GM19043 (cell line): Measurements from ENCODE around the gene FAM180A.

Source experiments
- ATAC-seq: cut with Tn5 transposase; IDR thresholded peaks from one replicate; pipeline ENCODE4 v1.9.1; 2021; ENCODE audit warnings: low read depth; ENCODE audit not compliant: unreplicated experiment

Gene FAM180A

GRCh38 chr7:135772639-135773222 is 24.1 kb upstream of the FAM180A start:
- ATAC-seq: no peak

DNA sequence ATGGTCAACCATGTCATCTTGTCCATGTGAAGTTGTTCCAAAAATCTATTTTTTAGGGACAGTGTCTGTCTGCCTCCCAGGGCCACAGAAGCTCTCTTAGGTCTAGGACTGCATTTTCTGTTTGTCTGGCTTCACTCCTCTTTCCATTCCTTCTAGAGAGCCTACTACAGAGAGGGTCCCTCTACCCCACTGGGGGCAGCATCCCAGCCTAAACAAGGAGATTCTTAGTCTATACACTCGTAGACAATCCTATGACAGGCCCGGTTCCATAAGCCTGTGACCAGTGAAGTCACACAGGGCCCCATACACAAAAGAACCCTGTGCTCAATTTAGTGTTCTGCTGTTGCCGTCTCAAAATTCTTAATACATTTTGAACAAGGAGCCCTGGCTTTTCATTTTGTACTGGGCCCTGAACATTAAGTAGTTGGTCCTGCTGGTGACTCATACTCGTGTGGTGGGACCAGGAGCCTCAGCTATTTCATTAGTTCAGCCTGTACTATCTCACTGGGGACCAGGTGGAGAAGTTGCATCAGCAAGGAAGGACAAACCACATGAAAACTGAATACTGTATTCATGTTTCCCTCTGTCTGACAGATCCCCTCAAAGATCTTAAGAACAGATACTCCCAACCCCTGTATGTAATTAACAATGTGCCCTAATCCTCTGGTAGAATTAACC is 23.5 kb upstream of the FAM180A start:
- ATAC-seq: no peak

GRCh38 chr7:135771051-135771450 is 22.4 kb upstream of the FAM180A start:
- no peak for ATAC-seq

- ATAC-seq: no peak
Observed at GRCh38 chr7:135770139-135770710, 21.6 kb upstream of the FAM180A start.

- no peak for ATAC-seq
Observed at GRCh38 chr7:135769005-135769802, 20.6 kb upstream of the FAM180A start.

DNA sequence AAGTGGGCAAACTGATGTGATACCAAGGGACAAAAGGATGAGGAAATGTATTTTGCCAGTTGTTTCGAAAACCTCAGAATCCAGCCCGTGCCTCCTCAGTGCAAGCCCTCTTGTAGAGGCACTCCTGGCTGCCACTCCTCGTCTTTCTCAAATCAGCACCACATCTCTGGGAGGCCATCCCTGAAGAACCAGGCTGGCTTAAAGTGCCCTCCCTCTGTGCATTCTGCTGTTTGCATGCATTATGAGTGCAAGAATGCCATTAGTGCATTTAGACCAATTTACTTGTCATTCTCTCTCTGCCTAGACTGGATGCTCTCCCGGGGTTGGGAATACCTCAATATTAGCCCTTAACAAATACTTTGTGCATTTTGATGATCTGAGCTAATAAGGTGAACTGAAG is 19.9 kb upstream of the FAM180A start:
- ATAC-seq: no peak

DNA sequence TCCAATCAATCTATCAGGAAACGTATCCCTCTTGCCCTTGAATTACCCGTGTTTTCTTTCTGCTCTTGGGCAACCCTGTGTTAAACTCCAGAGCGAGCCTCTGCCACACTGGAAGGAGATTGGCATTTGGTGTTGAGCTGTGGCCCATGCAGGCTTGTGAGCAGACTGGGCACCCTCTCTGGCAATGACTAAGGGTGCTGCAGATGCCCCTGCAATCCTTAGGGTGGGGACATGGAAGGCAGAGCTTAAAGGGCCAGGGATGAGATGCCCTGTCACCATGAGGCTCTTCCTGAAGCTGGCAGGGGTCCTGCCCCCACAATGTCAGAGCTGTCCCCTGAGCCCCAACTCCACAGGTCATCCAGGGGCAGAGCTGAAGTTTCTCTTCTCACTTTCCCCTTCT is 19.5 kb upstream of the FAM180A start:
- ATAC-seq: no peak

GRCh38 chr7:135763261-135763660 is 14.6 kb upstream of the FAM180A start:
- no peak for ATAC-seq

DNA sequence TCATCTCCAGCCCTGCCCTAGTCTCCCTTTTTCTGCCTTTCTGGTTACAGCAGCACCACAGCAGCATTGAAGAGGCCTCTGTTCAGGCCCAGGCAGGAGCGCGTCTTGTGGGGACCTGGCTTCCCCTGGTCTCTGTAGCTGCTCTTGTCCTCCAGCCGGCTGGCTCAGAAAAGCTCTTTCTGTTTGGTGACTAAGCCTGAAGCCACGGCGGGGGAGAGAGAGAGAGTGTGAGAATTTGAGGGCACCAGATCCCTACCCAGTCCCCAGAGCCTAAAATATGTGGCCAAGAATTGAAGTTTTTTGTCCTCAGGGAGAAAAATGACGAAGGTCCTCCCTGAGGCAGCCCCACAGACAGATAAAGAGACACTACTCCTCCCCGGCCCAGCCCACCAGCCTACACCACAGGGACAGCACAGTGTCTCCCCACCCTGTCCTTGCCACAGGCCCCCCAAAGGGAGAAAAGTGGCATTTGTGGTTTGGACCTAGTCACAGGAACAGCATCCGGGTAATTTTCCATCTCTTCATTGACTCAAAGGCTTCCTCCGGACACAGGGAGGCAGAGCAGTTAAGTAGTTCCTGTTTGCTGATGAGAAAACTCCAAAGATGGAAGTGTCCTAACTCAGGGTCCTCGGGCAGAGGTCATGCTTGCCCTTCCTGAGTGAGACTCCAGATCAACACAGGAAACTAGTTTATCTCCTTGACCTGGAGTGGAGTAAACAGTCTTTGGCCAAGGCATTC is 13.3 kb upstream of the FAM180A start:
- no peak for ATAC-seq

DNA sequence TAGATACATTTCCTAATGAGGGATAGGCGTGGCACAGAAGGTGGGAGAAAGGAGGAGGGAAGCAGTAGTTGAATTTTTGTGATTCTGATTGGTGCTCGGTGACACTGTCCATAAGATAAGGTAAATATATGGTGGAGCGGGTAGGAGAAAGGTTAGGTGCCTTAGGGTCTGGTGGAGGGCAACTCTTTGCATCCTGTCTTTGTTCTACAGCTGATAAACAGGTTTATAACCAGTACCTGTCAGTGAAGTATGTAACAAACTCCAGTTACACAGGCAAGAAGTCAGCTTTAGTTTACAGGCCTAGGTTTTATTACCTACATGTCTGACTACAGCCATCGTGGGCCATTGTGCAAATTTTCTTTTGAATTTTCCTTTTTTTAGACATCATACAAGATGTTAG is 10.9 kb upstream of the FAM180A start:
- no peak for ATAC-seq

DNA sequence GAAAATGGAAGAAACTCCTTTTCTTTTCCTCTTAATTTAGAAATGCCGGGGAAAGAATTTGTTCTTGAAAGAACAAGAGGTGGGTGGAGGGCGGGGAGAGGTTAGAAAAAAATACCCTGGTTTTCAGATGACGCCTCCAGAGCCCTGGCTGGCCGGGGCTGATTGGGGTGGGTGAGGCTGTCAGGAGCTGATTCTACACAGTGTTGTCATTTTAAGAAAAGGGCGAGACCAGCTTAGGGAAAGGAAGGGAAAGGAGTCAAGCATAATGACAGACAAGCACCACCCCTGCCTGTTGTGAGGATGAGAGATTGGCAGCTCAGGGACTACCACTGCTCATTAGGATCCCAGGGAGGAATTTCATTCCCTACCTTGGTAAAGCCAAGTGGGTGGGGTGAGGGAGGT is 9.9 kb upstream of the FAM180A start:
- ATAC-seq: no peak

- ATAC-seq: no peak
Observed at GRCh38 chr7:135757719-135758411, 9.3 kb upstream of the FAM180A start.

DNA sequence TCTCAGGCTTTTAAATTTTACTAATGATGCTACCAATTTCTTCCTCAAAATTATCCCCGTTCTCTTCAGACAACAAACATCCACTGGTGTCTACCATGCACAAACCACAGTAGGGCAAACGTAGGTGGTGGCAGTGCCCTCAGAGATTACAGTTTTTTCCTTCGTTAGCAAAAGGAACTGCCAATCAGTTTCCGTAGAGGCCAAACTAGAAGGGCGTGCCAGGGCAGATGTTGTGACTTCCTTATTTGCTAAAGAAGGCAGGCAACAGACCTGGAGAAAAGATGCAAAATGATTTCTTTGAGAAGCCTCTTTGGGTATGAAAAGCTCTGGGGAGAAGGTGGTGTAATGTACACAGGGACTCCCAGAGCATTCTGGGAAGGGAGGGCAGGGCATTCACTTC is 7.6 kb upstream of the FAM180A start:
- no peak for ATAC-seq

DNA sequence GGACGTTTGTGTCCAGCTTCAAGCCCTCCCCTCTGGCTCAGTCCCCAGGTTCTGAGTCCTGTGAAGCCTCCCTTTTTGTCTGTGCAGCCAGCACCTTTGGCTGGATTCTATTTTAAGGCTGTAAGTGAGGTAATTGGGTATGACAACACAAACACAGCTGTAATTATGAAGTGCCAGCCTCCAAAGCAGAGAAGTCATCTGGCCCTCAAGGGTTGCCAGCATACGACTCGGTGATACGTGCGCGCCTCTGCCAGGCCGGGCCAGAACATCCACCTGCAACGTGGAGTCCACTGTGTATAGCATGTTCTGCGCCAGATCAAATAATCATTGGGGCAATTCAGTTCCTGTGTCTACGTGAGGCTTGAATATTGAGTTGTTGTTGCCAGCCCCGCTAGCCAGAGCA is 6.7 kb upstream of the FAM180A start:
- no peak for ATAC-seq

DNA sequence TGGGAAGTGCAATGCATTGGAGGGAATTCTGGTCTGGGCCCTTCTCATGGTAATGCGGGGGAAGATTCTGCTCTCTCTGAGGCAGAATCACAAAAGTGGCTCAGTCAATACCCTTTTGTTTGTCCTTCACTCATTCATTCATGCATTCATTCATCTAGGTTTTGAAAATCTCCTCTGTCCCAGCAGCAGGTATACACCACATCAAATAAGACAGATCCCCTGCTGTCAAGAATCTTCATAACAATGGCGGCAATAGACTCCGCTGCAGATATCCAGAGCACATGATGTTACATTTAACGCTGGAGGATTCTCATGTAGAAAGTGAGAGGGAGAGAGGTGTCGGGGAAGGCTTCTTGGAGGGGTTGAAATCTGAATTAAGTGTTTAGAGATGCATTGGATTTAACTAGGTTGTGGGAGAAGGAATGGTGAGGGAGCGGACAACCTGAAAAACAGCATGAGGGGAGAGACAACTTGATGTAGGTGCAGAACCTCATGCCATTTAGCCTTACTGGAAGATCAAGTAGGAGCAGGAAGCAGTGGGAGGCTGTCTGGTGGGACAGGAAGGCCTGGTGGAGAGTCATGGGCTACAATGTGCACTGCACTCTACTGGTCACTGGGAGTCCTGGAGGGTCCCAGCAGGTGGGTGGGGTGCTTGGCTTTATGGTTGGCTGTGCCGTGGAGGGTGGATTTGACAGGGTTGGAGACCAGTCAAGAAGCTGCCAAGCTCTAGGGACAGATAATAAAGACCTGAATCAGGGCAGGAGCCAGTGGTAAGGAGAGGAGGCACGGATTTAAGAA is 5.2 kb upstream of the FAM180A start:
- ATAC-seq: no peak

DNA sequence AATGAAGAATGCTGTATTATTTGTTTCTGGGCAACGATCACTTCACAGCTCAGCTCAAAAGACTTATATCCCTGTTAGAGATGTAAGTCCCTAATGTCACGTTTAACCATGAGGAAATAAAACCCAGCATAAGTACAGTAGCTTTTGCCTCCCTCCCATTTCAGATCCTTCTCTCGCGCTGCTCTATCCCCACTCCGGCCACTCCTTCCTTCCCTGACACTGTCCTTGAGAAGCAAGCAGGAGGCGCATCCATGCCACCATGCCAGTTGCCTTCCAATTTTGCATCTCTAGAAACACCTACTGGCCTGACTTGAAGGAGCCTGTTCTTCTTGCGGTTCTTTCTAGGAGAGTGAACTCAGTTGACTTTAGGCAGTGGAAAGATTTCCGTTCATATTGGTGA is 1.2 kb downstream of the FAM180A start:
- ATAC-seq: no peak

GRCh38 chr7:135745703-135746312 is 2.8 kb downstream of the FAM180A start:
- no peak for ATAC-seq

DNA sequence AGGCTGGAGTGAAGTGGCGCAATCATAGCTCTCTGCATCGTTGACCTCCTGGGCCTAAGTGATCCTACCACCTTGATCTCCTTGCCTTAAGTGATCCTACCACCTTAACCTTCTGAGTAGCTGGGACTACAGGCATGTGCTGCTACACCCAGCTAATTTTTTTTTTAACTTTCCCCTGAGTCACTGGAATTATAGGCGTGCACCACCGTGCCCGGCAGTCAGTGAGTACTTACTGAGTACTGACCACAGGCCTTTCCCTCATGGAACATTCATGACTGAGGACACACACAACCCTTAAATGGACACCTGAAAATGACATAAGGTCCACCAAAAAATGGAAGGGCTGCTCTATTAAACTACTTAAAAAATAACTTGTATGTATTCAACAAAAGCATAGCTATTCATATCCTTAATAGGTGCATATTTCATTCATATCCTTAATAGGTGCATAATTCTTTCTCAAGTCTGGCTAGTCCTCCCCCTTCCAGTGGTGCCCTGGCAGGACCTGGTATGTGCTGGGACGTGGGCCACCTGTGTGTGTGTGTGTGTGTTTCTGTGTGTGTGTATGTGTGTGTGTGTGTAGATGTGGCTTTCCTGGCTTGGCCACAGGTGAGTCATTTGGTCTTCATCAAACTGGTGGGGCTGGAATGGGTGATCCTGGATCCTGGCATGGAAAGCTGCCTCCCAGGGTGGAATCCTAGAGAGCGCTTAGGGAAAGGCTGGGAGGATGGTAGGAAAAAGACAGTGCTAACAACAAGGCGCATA is 3.5 kb downstream of the FAM180A start:
- no peak for ATAC-seq
